Measurements from ENCODE around the gene PGAM1. TPM values are rescaled to one million over a fixed set of nuclear protein-coding genes. Genes with fewer than 3 reads are reported as not detected.

The PGAM1 gene
- total and polyA plus RNA-seq, 2 of the 13 experiments (the other 11 are each of a cell fraction or from before 2014, with no cell fraction given), result 354 to 483 TPM

DNA sequence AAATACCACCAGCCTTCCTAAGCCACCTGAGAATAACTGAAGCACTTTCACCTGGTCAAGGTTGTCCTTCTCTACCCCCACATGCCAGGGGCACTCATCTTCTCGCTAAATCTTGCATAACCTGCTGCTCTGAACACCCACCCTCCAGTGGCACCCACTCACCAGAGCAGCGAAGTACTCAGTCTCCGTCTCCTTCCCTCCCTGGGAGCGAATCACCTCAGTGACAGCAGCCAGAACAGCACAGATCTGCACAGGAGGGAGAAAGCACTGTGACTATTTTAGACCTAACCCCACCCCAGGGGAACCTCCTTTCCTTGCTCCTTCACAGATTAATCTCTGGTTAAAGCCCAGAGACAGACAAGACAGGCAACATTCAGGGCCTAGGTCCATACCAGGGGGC is 29.9 kb upstream of the PGAM1 start:
- H2AFZ ChIP-seq (ENCODE audit: low read length), result no peak overlapping the region
- H3K79me2 ChIP-seq (ENCODE audit: insufficient read depth, low read length), result peaks cover 12% of the 10 kb centered on the region
- H3K4me1 ChIP-seq (ENCODE audit: insufficient read depth, low read length), result no peaks in the 10 kb centered on the region
- POLR2A ChIA-PET, result no interaction called here
- TF ChIP-seq, protein P1, sequence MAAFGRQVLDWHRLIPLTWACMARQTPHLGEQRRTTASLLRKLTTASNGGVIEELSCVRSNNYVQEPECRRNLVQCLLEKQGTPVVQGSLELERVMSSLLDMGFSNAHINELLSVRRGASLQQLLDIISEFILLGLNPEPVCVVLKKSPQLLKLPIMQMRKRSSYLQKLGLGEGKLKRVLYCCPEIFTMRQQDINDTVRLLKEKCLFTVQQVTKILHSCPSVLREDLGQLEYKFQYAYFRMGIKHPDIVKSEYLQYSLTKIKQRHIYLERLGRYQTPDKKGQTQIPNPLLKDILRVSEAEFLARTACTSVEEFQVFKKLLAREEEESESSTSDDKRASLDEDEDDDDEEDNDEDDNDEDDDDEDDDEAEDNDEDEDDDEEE (CRISPR knock-in tag; IDR thresholded peaks at IDR 0.05), result no peak
- TF ChIP-seq ZNF672 (CRISPR knock-in tag; IDR thresholded peaks at IDR 0.05) (no peak), SPEN (CRISPR knock-in tag; IDR thresholded peaks at IDR 0.05; ENCODE audit: low read depth) (no peak), ZZZ3 (CRISPR knock-in tag; IDR thresholded peaks at IDR 0.05; ENCODE audit: borderline replicate concordance) (no peak), ZNF446 (CRISPR knock-in tag; IDR thresholded peaks at IDR 0.05) (no peak), PLRG1 (conservative IDR thresholded peaks at IDR 0.05) (no peak), PHB2 (IDR thresholded peaks at IDR 0.05; ENCODE audit: partially characterized antibody) (no peak), JUND (CRISPR knock-in tag; IDR thresholded peaks at IDR 0.05) (no peak), HMG20B (CRISPR knock-in tag; conservative IDR thresholded peaks at IDR 0.05) (no peak), KDM2A (CRISPR knock-in tag; IDR thresholded peaks at IDR 0.05; ENCODE audit: borderline replicate concordance, low read depth) (no peak), ZNF382 (CRISPR knock-in tag; IDR thresholded peaks at IDR 0.05; ENCODE audit: borderline replicate concordance) (no peak), DNMT3B (CRISPR knock-in tag; conservative IDR thresholded peaks at IDR 0.05) (no peak), ISL2 (CRISPR knock-in tag; IDR thresholded peaks at IDR 0.05) (no peak), RAD51 (IDR thresholded peaks at IDR 0.05; ENCODE audit: borderline replicate concordance) (no peak), SCMH1 (CRISPR knock-in tag; IDR thresholded peaks at IDR 0.05; ENCODE audit: borderline replicate concordance) (no peak), ZNF326 (CRISPR knock-in tag; IDR thresholded peaks at IDR 0.05; ENCODE audit: borderline replicate concordance) (no peak), HOXD1 (CRISPR knock-in tag; IDR thresholded peaks at IDR 0.05) (no peak)
- TF ChIP-seq, protein P2, sequence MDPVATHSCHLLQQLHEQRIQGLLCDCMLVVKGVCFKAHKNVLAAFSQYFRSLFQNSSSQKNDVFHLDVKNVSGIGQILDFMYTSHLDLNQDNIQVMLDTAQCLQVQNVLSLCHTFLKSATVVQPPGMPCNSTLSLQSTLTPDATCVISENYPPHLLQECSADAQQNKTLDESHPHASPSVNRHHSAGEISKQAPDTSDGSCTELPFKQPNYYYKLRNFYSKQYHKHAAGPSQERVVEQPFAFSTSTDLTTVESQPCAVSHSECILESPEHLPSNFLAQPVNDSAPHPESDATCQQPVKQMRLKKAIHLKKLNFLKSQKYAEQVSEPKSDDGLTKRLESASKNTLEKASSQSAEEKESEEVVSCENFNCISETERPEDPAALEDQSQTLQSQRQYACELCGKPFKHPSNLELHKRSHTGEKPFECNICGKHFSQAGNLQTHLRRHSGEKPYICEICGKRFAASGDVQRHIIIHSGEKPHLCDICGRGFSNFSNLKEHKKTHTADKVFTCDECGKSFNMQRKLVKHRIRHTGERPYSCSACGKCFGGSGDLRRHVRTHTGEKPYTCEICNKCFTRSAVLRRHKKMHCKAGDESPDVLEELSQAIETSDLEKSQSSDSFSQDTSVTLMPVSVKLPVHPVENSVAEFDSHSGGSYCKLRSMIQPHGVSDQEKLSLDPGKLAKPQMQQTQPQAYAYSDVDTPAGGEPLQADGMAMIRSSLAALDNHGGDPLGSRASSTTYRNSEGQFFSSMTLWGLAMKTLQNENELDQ (CRISPR knock-in tag; IDR thresholded peaks at IDR 0.05; ENCODE audit: borderline replicate concordance), result no peak
- TF ChIP-seq, protein P3, sequence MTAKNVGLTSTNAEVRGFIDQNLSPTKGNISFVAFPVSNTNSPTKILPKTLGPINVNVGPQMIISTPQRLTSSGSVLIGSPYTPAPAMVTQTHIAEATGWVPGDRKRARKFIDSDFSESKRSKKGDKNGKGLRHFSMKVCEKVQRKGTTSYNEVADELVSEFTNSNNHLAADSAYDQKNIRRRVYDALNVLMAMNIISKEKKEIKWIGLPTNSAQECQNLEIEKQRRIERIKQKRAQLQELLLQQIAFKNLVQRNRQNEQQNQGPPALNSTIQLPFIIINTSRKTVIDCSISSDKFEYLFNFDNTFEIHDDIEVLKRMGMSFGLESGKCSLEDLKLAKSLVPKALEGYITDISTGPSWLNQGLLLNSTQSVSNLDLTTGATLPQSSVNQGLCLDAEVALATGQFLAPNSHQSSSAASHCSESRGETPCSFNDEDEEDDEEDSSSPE (CRISPR knock-in tag; IDR thresholded peaks at IDR 0.05), result no peak
- TF ChIP-seq, protein P4, sequence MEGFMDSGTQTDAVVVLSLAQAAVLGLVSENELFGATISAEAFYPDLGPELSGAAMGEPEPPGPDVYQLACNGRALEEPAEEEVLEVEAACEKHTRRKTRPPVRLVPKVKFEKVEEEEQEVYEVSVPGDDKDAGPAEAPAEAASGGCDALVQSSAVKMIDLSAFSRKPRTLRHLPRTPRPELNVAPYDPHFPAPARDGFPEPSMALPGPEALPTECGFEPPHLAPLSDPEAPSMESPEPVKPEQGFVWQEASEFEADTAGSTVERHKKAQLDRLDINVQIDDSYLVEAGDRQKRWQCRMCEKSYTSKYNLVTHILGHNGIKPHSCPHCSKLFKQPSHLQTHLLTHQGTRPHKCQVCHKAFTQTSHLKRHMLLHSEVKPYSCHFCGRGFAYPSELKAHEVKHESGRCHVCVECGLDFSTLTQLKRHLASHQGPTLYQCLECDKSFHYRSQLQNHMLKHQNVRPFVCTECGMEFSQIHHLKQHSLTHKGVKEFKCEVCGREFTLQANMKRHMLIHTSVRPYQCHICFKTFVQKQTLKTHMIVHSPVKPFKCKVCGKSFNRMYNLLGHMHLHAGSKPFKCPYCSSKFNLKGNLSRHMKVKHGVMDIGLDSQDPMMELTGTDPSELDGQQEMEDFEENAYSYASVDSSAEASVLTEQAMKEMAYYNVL (CRISPR knock-in tag; IDR thresholded peaks at IDR 0.05; ENCODE audit: borderline replicate concordance), result no peak
- DNase-seq (ENCODE audit: low spot score), result no peak
- H3K4me3 ChIP-seq (replicated peaks in 1 of 3; ENCODE audit: insufficient read depth in 1 of 3, low read depth in 2 of 3, low read length in 3 of 3), result no peak overlapping the region
- H3K9ac ChIP-seq (ENCODE audit: insufficient read depth, low read depth, low read length), result no peak overlapping the region
- H3K4me2 ChIP-seq (ENCODE audit: low read depth, low read length), result no peak overlapping the region
- no TSS peak for BruUV-seq (replicated peaks)
- CTCF ChIA-PET (ENCODE audit: low intra/inter-chr PET ratio, low total read pairs), result no interaction called here
- no peaks in the 10 kb centered on the region for H4K20me1 ChIP-seq (ENCODE audit: insufficient read depth, low read length)
- in situ Hi-C loops (cut with HindIII; ENCODE audit: extremely low pct_ligation_motif_present, low pct_unique_long_range_greater_than_20kb), result no loop called here
- 84% methylated on average over 4 of the region's 4 CpGs for WGBS (ENCODE audit: low lambda C conversion rate)
- intact Hi-C loops (cut with micrococcal nuclease; ENCODE audit: unreplicated experiment), result no loop called here
- H3K9me3 ChIP-seq (ENCODE audit: low read length), result no peaks in the 10 kb centered on the region
- H3K27me3 ChIP-seq (ENCODE audit: control insufficient read depth in 1 of 2, insufficient read depth in 2 of 2, low read length in 2 of 2), result no peaks in the 10 kb centered on the region; a peak in 1 of 5 replicates
- ATAC-seq, result no peak
- peaks cover 10 to 34% of the 10 kb centered on the region in 2 experiments; a peak in 4 of 5 replicates for H3K36me3 ChIP-seq (replicated peaks in 1 of 2; ENCODE audit: control insufficient read depth in 1 of 2, insufficient read depth in 2 of 2, low read length in 2 of 2)
- H3K27ac ChIP-seq (ENCODE audit: extremely low read length, insufficient read depth, low read length), result no peak overlapping the region
- no peak for FAIRE-seq

Data from HepG2 (cell line).